ENCODE results near the gene CUBN.

DNA sequence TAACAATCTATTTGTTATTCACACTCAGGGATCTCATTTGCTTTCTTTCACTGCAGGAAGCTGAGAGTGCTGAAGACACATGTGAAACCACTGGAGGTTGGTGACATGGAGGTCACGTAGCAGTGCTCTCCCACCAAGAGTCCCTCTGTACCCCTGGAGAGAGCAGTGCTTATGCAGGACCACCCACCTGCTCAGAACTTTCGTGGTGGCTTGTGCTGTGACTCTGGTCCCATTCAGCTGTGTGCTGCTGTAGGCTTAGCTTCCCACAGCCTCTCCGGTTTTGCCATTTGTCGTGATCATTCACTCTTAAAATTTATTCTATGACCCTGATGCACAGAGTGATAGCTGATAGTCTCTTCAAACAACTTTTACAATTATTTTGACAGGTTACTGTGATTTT is 216.3 kb downstream of the CUBN start:
- no peak for TF ChIP-seq STAT5A (IDR thresholded peaks at IDR 0.05; ENCODE audit: borderline replicate concordance, low read length)
- TF ChIP-seq SMC3 (conservative IDR thresholded peaks at IDR 0.05; ENCODE audit: insufficient read depth, low read depth, low read length), result no peak
- TF ChIP-seq, protein P1, sequence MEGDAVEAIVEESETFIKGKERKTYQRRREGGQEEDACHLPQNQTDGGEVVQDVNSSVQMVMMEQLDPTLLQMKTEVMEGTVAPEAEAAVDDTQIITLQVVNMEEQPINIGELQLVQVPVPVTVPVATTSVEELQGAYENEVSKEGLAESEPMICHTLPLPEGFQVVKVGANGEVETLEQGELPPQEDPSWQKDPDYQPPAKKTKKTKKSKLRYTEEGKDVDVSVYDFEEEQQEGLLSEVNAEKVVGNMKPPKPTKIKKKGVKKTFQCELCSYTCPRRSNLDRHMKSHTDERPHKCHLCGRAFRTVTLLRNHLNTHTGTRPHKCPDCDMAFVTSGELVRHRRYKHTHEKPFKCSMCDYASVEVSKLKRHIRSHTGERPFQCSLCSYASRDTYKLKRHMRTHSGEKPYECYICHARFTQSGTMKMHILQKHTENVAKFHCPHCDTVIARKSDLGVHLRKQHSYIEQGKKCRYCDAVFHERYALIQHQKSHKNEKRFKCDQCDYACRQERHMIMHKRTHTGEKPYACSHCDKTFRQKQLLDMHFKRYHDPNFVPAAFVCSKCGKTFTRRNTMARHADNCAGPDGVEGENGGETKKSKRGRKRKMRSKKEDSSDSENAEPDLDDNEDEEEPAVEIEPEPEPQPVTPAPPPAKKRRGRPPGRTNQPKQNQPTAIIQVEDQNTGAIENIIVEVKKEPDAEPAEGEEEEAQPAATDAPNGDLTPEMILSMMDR (IDR thresholded peaks at IDR 0.05 in 2 of 3, conservative IDR thresholded peaks at IDR 0.05 in 1 of 3; ENCODE audit: insufficient read depth in 2 of 3, low read depth in 1 of 3, low read length in 3 of 3), result no peak
- TF ChIP-seq FOXA1 (IDR thresholded peaks at IDR 0.05; ENCODE audit: borderline replicate concordance), result no peak
- no peak for TF ChIP-seq CBFB (CRISPR knock-in tag; IDR thresholded peaks at IDR 0.05)
- no peak for TF ChIP-seq ZNF316 (IDR thresholded peaks at IDR 0.05)

All from K562 (cell line).